GM12892 (cell line): Measurements from ENCODE around the gene FHIP1A.

Source experiments
- POLR2A ChIP-seq: IDR thresholded peaks from 2 replicates; pipeline ENCODE4 v1.6.1; 2011; ENCODE audit warnings: low read depth, low read length, control low read depth
- POLR2AphosphoS5 ChIP-seq: IDR thresholded peaks from 2 replicates; pipeline ENCODE4 v1.6.1; 2011; ENCODE audit warnings: low read depth, low read length, control low read depth
- TAF1 ChIP-seq: IDR thresholded peaks from 2 replicates; pipeline ENCODE4 v1.6.1; 2011; ENCODE audit warnings: low read depth, mild to moderate bottlenecking, control low read depth, low read length, borderline replicate concordance

DNA sequence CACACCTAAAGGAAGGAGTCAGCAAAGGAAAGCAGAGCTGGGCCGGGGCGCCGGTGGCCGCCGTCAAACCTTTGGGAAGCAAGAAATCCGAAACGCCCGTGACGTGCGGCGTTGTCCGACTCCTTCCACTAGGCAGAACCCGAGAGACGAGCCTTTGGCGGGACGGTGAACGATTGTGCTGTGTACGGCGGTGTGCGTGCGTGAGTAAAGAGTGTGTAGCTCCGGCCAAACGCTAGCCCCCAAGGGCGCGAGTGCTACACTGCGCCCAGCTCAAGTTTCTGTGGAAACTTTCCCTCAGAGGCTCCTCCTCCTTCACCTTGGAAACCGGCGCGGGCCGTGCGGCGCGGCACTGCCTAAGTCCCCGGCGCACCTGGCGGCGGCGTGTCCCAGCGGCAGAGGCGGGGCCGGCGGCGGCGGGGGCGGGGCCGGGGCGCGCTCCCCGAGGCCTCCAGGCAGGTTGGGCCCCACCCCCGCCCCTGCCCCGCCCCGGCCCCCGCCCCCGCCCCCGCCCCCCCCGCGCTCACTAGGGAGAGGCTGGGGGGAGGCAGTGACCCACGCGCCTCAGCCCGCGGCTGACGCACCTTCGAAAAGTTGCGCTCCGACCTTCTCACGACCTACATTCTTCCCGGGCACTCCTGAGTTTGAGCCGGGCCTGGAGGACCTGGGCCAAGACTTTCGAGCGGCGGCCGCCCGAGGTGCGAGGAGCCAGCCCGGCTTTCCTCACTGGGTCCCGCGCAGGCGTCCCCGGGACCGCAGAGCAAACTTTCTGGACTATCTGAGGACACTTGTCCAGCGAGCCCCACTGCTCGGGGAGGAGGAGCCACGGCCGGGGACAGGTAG is at the start of gene FHIP1A:
- TF ChIP-seq TAF1 (no peak), POLR2A (no peak), POLR2AphosphoS5 (no peak)
